Measurements from ENCODE around the gene CPT1B.

CPT1B gene

DNA sequence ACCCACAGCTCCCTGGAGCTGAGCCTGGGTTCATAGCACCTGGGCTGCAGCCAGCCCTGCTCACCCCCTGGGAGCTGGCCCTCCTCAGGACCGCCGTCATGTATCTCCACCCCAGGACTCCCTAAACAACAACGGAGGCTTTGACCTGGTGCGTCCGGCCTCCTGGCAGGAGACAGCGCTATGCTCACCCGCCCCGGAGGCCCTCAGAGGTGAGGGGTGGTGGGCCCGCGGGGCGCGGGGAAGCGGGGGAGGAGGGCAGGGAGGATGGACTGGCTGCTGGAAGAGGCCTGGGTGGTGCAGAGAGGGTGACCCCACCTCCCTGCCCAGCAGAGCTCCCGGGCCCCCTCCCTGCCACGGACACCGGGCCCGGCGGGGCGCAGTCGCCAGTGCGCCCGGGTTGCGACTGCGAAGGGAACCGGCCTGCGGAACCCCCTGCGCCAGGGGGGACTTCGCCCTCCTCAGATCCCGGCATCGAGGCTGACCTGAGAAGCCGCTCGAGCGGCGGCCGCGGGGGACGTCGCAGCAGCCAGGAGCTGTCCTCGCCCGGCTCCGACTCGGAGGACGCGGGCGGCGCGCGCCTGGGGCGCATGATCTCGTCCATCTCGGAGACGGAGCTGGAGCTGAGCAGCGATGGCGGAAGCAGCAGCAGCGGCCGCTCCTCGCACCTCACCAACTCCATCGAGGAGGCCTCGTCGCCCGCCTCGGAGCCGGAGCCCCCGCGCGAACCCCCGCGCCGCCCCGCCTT lies 25.5 kb upstream of the CPT1B start:
- Histone ChIP-seq H3K4me3 (ENCODE audit: low read depth in 1 of 2, low read length in 2 of 2) (no peak overlapping the region), H3K9ac (ENCODE audit: low read depth in 1 of 2, low read length in 2 of 2) (no peak overlapping the region), H3K4me1 (ENCODE audit: control insufficient read depth in 1 of 2, insufficient read depth in 2 of 2, low read length in 2 of 2) (peaks cover 3 to 4% of the 10 kb centered on the region in 2 donors), H3K27ac (ENCODE audit: low read depth, low read length) (no peak overlapping the region), H3K9me3 (ENCODE audit: control insufficient read depth in 1 of 2, low read length in 2 of 2) (no peaks in the 10 kb centered on the region), H3K27me3 (ENCODE audit: control insufficient read depth in 1 of 2, insufficient read depth in 2 of 2, low read length in 2 of 2) (peaks cover 29 to 35% of the 10 kb centered on the region in 2 donors), H3K36me3 (ENCODE audit: control insufficient read depth in 1 of 2, insufficient read depth in 2 of 2, low read length in 2 of 2) (no peaks in the 10 kb centered on the region)

DNA sequence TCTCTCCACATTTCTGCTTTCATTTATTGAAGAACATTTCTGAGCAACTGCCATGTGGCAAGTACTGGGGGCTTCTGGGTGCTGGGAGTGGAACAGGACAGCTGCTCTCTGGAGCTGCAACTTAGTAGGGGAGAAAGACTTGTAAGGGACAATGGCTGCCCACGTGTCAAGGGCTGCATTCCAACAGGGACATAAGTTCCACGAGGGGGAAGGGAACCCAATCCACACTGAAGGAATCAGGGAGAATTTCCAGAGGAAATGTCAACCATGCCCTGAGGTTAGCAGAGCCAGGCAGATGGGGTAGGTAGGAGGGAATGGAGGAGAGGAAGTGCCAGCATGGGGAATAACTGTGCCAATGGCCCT lies 24.1 kb upstream of the CPT1B start:
- H3K4me1 ChIP-seq (ENCODE audit: control insufficient read depth in 1 of 2, insufficient read depth in 2 of 2, low read length in 2 of 2): peaks cover 3 to 4% of the 10 kb centered on the region in 2 donors
- no peak overlapping the region for H3K27ac ChIP-seq (ENCODE audit: low read depth, low read length)
- no peaks in the 10 kb centered on the region for H3K36me3 ChIP-seq (ENCODE audit: control insufficient read depth in 1 of 2, insufficient read depth in 2 of 2, low read length in 2 of 2)
- no peak overlapping the region for H3K4me3 ChIP-seq (ENCODE audit: low read depth in 1 of 2, low read length in 2 of 2)
- H3K9ac ChIP-seq (ENCODE audit: low read depth in 1 of 2, low read length in 2 of 2): no peak overlapping the region
- peaks cover 30 to 35% of the 10 kb centered on the region in 2 donors for H3K27me3 ChIP-seq (ENCODE audit: control insufficient read depth in 1 of 2, insufficient read depth in 2 of 2, low read length in 2 of 2)
- H3K9me3 ChIP-seq (ENCODE audit: control insufficient read depth in 1 of 2, low read length in 2 of 2): no peaks in the 10 kb centered on the region

DNA sequence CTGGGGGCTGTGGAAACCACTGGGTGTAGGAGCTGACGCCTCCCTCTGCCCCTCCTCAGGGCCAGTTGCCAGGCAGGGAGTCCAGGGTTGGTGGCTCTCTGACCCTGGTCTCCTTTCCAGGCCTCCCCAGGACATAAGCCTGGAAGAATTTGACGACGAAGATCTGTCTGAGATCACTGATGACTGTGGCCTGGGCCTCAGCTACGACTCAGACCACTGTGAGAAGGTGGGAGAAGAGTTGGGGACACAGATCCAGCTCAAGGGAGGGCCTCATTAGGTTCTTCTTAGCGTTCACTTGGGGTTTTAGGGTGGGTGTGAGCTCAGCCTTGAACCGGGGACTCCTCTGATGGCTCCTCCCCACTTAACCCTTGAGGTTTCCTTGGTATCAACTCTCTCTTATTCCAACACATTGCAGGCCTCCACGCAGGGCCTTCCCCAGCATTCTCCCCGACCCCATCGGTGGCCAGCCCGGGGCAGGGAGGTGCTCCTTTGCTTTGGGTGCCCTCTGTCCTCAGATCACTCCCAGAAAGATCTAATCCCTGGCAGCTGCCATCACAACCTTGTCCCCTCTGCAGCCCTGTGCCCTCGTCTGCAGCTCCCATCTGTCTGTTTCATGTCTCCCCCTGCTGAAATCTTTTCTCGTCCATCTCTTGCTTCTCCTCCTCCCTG lies 23.6 kb upstream of the CPT1B start:
- no peak overlapping the region for H3K4me3 ChIP-seq (ENCODE audit: low read depth in 1 of 2, low read length in 2 of 2)
- no peaks in the 10 kb centered on the region for H3K9me3 ChIP-seq (ENCODE audit: control insufficient read depth in 1 of 2, low read length in 2 of 2)
- H3K4me1 ChIP-seq (ENCODE audit: control insufficient read depth in 1 of 2, insufficient read depth in 2 of 2, low read length in 2 of 2): peaks cover 3 to 4% of the 10 kb centered on the region in 2 donors
- H3K27me3 ChIP-seq (ENCODE audit: control insufficient read depth in 1 of 2, insufficient read depth in 2 of 2, low read length in 2 of 2): peaks cover 27 to 35% of the 10 kb centered on the region in 2 donors
- no peaks in the 10 kb centered on the region for H3K36me3 ChIP-seq (ENCODE audit: control insufficient read depth in 1 of 2, insufficient read depth in 2 of 2, low read length in 2 of 2)
- no peak overlapping the region for H3K27ac ChIP-seq (ENCODE audit: low read depth, low read length)
- H3K9ac ChIP-seq (ENCODE audit: low read depth in 1 of 2, low read length in 2 of 2): no peak overlapping the region

DNA sequence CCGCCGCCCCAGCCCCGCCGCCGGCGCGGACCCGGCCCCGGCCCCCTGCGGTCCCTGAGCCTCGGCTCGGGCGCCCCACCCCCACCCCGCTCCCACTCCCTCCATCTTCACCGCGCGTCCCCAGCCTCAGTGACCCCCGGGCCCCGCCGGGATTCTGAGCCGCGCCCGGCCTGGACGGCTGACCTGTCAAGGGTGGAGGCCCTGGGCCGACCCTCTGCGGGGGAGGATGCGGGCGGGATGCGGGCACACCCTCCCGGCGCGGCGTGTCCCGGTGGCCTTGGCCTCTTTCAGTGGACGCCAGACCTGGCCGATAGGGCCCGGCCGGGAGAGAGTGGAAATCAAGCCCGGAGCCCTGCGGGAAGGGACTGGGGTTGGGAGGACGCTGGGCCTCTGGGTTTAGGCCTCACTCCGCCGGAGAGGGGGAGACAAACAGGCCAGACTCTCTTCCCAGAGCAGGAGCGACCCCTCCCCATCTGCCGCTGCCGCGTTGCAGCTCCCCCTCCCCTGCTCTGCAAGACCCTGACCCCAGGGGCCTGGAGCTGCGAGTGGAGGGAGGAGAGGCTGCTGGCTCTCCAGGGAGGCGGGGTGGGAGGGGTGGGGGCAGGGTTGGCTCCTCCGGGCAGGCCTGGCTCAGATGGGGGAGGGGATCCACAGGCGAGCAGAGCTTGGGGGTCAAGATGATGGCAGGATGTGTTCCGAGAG lies 22.9 kb upstream of the CPT1B start:
- no peaks in the 10 kb centered on the region for H3K36me3 ChIP-seq (ENCODE audit: control insufficient read depth in 1 of 2, insufficient read depth in 2 of 2, low read length in 2 of 2)
- no peak overlapping the region for H3K9ac ChIP-seq (ENCODE audit: low read depth in 1 of 2, low read length in 2 of 2)
- H3K9me3 ChIP-seq (ENCODE audit: control insufficient read depth in 1 of 2, low read length in 2 of 2): no peaks in the 10 kb centered on the region
- H3K27ac ChIP-seq (ENCODE audit: low read depth, low read length): no peak overlapping the region
- peaks cover 27 to 35% of the 10 kb centered on the region in 2 donors for H3K27me3 ChIP-seq (ENCODE audit: control insufficient read depth in 1 of 2, insufficient read depth in 2 of 2, low read length in 2 of 2)
- no peak overlapping the region for H3K4me3 ChIP-seq (ENCODE audit: low read depth in 1 of 2, low read length in 2 of 2)
- H3K4me1 ChIP-seq (ENCODE audit: control insufficient read depth in 1 of 2, insufficient read depth in 2 of 2, low read length in 2 of 2): peaks cover 3 to 4% of the 10 kb centered on the region in 2 donors

DNA sequence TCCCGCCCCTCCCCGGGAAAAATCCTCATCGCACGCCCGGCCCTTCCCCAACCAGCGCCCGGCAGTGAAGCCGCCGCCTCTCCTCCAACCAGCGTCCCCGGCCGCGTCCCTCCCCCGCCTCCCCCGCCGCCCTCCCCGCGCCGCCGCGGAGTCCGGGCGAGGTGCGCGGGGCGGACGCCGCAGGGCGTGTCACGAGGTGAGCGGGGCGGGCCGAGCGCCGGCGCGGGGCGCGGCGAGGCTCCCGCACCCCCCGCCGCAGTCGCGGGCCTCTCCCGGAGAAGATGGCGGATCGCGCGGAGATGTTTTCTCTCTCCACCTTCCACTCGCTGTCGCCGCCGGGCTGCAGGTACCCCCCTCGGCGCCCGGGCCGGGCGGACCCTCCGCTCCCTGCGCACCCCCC lies 22.3 kb upstream of the CPT1B start, which contains the start of gene MAPK8IP2:
MAPK8IP2 (plus strand) TSS at position 256 of the 400 bp plus-strand sequence; CDS start at position 282, 26 bp downstream.
- H3K4me3 ChIP-seq (ENCODE audit: low read depth in 1 of 2, low read length in 2 of 2): peak within 1 kb of the TSS in 1 of 2 donors; percentile 28
- no peak within 1 kb of the TSS for H3K9ac ChIP-seq (ENCODE audit: low read depth in 1 of 2, low read length in 2 of 2)

DNA sequence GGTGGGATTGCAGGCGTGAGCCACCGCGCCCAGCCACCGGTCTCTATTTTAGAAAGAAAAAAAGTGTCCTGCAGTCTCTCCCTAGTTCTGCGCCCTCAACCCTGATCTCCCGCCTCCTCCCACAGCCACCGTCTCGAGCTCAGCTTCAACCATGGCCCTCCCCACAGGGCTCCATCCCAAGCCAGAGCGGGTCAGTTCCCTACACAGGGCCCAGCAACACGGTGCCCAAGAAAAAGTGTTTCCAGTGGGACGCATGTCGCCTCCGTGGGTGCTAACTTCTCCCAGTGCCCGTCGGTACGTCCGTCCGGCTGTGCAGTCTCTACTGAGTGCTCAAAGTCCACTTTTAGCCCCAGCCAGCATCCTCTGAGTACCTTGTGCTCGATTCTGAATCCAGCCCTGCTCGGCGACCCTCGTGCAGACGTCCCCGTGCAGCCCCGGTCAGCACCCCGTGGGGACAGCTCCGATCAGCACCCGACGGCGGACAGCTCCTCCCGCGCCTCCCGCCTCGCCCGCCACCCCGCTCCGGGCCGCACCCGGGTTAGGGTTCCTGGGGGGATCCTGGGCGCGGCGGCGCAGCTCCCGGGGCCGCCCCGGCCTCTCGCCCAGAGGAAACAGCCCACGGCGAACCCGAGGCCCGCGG lies 21.7 kb upstream of the CPT1B start:
- no peak overlapping the region for H3K27ac ChIP-seq (ENCODE audit: low read depth, low read length)
- H3K27me3 ChIP-seq (ENCODE audit: control insufficient read depth in 1 of 2, insufficient read depth in 2 of 2, low read length in 2 of 2): peaks cover 18 to 35% of the 10 kb centered on the region in 2 donors
- no peaks in the 10 kb centered on the region for H3K36me3 ChIP-seq (ENCODE audit: control insufficient read depth in 1 of 2, insufficient read depth in 2 of 2, low read length in 2 of 2)
- H3K4me3 ChIP-seq (ENCODE audit: low read depth in 1 of 2, low read length in 2 of 2): peak overlapping the region in 1 of 2 donors; percentile 28
- H3K9me3 ChIP-seq (ENCODE audit: control insufficient read depth in 1 of 2, low read length in 2 of 2): no peaks in the 10 kb centered on the region
- H3K9ac ChIP-seq (ENCODE audit: low read depth in 1 of 2, low read length in 2 of 2): no peak overlapping the region
- H3K4me1 ChIP-seq (ENCODE audit: control insufficient read depth in 1 of 2, insufficient read depth in 2 of 2, low read length in 2 of 2): peaks cover 3 to 4% of the 10 kb centered on the region in 2 donors

More for the DNA sequence above, 22.3 kb upstream of the CPT1B start, which contains the start of gene MAPK8IP2:
- Histone ChIP-seq H3K9me3 (ENCODE audit: control insufficient read depth in 1 of 2, low read length in 2 of 2) (no peaks in the 10 kb centered on the region), H3K4me1 (ENCODE audit: control insufficient read depth in 1 of 2, insufficient read depth in 2 of 2, low read length in 2 of 2) (peaks cover 3 to 4% of the 10 kb centered on the region in 2 donors), H3K27ac (ENCODE audit: low read depth, low read length) (no peak within 1 kb of the TSS), H3K27me3 (ENCODE audit: control insufficient read depth in 1 of 2, insufficient read depth in 2 of 2, low read length in 2 of 2) (peaks cover 23 to 35% of the 10 kb centered on the region in 2 donors), H3K36me3 (ENCODE audit: control insufficient read depth in 1 of 2, insufficient read depth in 2 of 2, low read length in 2 of 2) (no peaks in the 10 kb centered on the region)

DNA sequence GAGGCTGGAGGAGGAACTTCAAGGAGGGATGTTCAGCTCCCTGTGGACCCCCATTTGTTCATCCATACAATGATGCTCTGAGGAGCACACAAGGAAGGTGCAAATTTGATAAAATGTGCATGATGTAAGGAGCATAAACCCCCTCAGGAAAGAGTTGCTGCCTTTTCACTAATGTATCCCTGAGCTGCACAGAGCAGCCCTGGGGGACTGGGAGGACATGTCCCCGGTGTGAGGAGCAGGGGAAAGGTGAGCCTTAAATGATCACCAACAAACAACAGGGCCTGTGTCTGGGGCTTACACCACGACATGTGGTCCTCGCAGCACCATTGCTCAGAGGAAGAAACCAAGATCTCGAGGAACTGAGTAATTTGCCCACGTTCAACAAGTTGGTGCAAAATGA lies 18.9 kb upstream of the CPT1B start:
- Histone ChIP-seq H3K27ac (ENCODE audit: low read depth, low read length) (no peak overlapping the region), H3K4me3 (ENCODE audit: low read depth in 1 of 2, low read length in 2 of 2) (no peak overlapping the region), H3K9me3 (ENCODE audit: control insufficient read depth in 1 of 2, low read length in 2 of 2) (no peaks in the 10 kb centered on the region), H3K9ac (ENCODE audit: low read depth in 1 of 2, low read length in 2 of 2) (no peak overlapping the region), H3K4me1 (ENCODE audit: control insufficient read depth in 1 of 2, insufficient read depth in 2 of 2, low read length in 2 of 2) (peaks cover 3 to 4% of the 10 kb centered on the region in 2 donors), H3K27me3 (ENCODE audit: control insufficient read depth in 1 of 2, insufficient read depth in 2 of 2, low read length in 2 of 2) (peaks cover 4 to 17% of the 10 kb centered on the region in 2 donors), H3K36me3 (ENCODE audit: control insufficient read depth in 1 of 2, insufficient read depth in 2 of 2, low read length in 2 of 2) (no peaks in the 10 kb centered on the region)

DNA sequence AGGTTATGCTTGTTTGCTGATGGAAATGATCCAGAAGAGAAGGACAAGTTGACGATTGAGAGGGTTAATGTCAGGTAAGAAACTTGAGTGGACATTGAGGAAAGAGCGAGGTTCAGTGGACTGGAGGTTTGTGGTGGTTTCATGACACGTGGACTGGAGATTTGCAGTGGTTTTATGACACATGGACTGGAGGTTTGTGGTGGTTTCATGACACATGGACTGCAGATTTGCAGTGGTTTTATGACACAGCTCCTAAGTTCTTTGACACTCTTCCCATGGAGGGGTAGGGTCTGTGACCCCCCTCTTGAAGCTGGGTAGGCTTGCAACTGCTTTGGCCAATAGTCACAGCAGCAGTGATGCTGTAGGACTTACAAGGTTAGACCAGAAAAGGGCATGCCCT lies 17.0 kb upstream of the CPT1B start:
- no peaks in the 10 kb centered on the region for H3K9me3 ChIP-seq (ENCODE audit: control insufficient read depth in 1 of 2, low read length in 2 of 2)
- no peak overlapping the region for H3K9ac ChIP-seq (ENCODE audit: low read depth in 1 of 2, low read length in 2 of 2)
- H3K4me1 ChIP-seq (ENCODE audit: control insufficient read depth in 1 of 2, insufficient read depth in 2 of 2, low read length in 2 of 2): peaks cover 3 to 4% of the 10 kb centered on the region in 2 donors
- H3K4me3 ChIP-seq (ENCODE audit: low read depth in 1 of 2, low read length in 2 of 2): no peak overlapping the region
- no peaks in the 10 kb centered on the region for H3K36me3 ChIP-seq (ENCODE audit: control insufficient read depth in 1 of 2, insufficient read depth in 2 of 2, low read length in 2 of 2)
- peaks cover 4 to 12% of the 10 kb centered on the region in 2 donors for H3K27me3 ChIP-seq (ENCODE audit: control insufficient read depth in 1 of 2, insufficient read depth in 2 of 2, low read length in 2 of 2)
- H3K27ac ChIP-seq (ENCODE audit: low read depth, low read length): no peak overlapping the region

DNA sequence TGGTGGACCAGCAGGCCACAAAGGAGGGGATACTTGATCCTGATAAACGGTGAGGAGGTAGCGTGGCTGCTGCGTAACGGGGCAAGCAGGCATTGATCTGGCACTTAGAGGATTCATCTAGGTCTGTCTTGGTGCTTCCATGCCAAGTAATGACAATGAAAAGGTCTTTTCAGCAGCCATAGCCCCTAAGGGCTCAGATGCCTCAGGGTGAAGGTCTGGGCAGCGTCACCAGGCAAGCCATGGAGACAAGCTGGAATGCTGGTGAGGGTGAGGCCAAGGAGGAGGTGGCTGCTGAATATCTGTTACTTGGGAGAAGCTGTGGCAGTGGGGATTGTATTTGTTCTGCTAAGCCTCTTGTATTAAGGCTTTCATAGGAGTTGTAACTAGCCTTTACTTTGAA lies 9.2 kb upstream of the CPT1B start:
- H3K27me3 ChIP-seq (ENCODE audit: control insufficient read depth in 1 of 2, insufficient read depth in 2 of 2, low read length in 2 of 2): no peaks in the 10 kb centered on the region
- H3K9me3 ChIP-seq (ENCODE audit: control insufficient read depth in 1 of 2, low read length in 2 of 2): no peaks in the 10 kb centered on the region
- H3K4me3 ChIP-seq (ENCODE audit: low read depth in 1 of 2, low read length in 2 of 2): no peak overlapping the region
- H3K27ac ChIP-seq (ENCODE audit: low read depth, low read length): no peak overlapping the region
- no peak overlapping the region for H3K9ac ChIP-seq (ENCODE audit: low read depth in 1 of 2, low read length in 2 of 2)
- H3K36me3 ChIP-seq (ENCODE audit: control insufficient read depth in 1 of 2, insufficient read depth in 2 of 2, low read length in 2 of 2): no peaks in the 10 kb centered on the region
- H3K4me1 ChIP-seq (ENCODE audit: control insufficient read depth in 1 of 2, insufficient read depth in 2 of 2, low read length in 2 of 2): peaks cover 6 to 8% of the 10 kb centered on the region in 2 donors

Measured in duodenal mucosa (tissue), 2 donors.